Neuronal stem cell (in vitro differentiated cells): Measurements from ENCODE around the gene RGPD4.

ENCODE experiments used
- DNase-seq: peaks from one replicate; pipeline ENCODE4 v3.0.0-alpha.2; 2013; ENCODE audit warnings: low spot score
- H2AFZ ChIP-seq: one replicate; pipeline ENCODE4 v1.6.1; 2013; ENCODE audit warnings: mild to moderate bottlenecking, low read length, inconsistent platforms
- H2AK5ac ChIP-seq: 2 replicates; pipeline ENCODE4 v1.6.1; 2013; ENCODE audit warnings: low read depth, mild to moderate bottlenecking, inconsistent platforms, low read length, moderate library complexity, mixed read lengths
- H2BK120ac ChIP-seq: 2 replicates; pipeline ENCODE4 v1.6.1; 2013; ENCODE audit warnings: low read depth, mild to moderate bottlenecking, inconsistent platforms, low read length, moderate library complexity, mixed read lengths
- H2BK12ac ChIP-seq: one replicate; pipeline ENCODE4 v1.6.1; 2013; ENCODE audit warnings: low read length, inconsistent platforms
- H2BK15ac ChIP-seq: 2 replicates; pipeline ENCODE4 v1.6.1; 2013; ENCODE audit warnings: mild to moderate bottlenecking, low read length, inconsistent platforms, mixed read lengths
- H2BK5ac ChIP-seq: one replicate; pipeline ENCODE4 v1.6.1; 2013; ENCODE audit warnings: inconsistent platforms, mild to moderate bottlenecking, low read length, moderate library complexity
- H3K14ac ChIP-seq: one replicate; pipeline ENCODE4 v1.6.1; 2013; ENCODE audit warnings: low read length, inconsistent platforms
- H3K18ac ChIP-seq: 2 replicates; pipeline ENCODE4 v1.6.1; 2013; ENCODE audit warnings: low read length, inconsistent platforms
- H3K23ac ChIP-seq: 2 replicates; pipeline ENCODE4 v1.6.1; 2013; ENCODE audit warnings: low read depth, mild to moderate bottlenecking, mixed read lengths, low read length, inconsistent platforms; ENCODE audit not compliant: poor library complexity
- H3K27ac ChIP-seq: replicated peaks from 3 replicates; pipeline ENCODE4 v1.5.1; 2013; ENCODE audit warnings: low read length, inconsistent platforms
- H3K27me3 ChIP-seq, 3 experiments: 2 replicates each; pipeline ENCODE4 v1.6.1; 2013; ENCODE audit warnings: low read length in 3 of 3, mild to moderate bottlenecking in 2 of 3, inconsistent platforms in 1 of 3, low read depth in 1 of 3, mixed read lengths in 1 of 3, moderate library complexity in 1 of 3; ENCODE audit not compliant: control insufficient read depth in 3 of 3, insufficient read depth in 3 of 3
- H3K36me3 ChIP-seq, 2 donors: replicated peaks in 1 of 2; 2 replicates each; pipeline ENCODE4 v1.6.1; 2013; ENCODE audit warnings: low read length in 2 of 2; ENCODE audit not compliant: control insufficient read depth in 2 of 2, insufficient read depth in 2 of 2
- H3K4ac ChIP-seq: 2 replicates; pipeline ENCODE4 v1.6.1; 2013; ENCODE audit warnings: inconsistent platforms, mild to moderate bottlenecking, low read length, moderate library complexity
- H3K4me1 ChIP-seq, 2 donors: 1 replicate in 1 of 2; 2 replicates in 1 of 2; pipeline ENCODE4 v1.6.1; 2013; ENCODE audit warnings: low read length in 2 of 2, low read depth in 1 of 2; ENCODE audit not compliant: control insufficient read depth in 2 of 2, insufficient read depth in 1 of 2
- H3K4me2 ChIP-seq: one replicate; pipeline ENCODE4 v1.6.1; 2013; ENCODE audit warnings: mild to moderate bottlenecking, low read length, inconsistent platforms; ENCODE audit not compliant: insufficient read depth, poor library complexity, severe bottlenecking
- H3K4me3 ChIP-seq, 2 donors: 2 replicates each; pipeline ENCODE4 v1.5.1; 2013; ENCODE audit warnings: low read length in 2 of 2, mild to moderate bottlenecking in 2 of 2, inconsistent platforms in 1 of 2, moderate library complexity in 1 of 2
- H3K79me1 ChIP-seq: one replicate; pipeline ENCODE4 v1.6.1; 2013; ENCODE audit warnings: low read depth, mild to moderate bottlenecking, inconsistent platforms, low read length, moderate library complexity
- H3K9ac ChIP-seq: one replicate; pipeline ENCODE4 v1.6.1; 2013; ENCODE audit warnings: mild to moderate bottlenecking, low read depth, low read length, inconsistent platforms; ENCODE audit not compliant: poor library complexity
- H3K9me3 ChIP-seq, 2 donors: replicated peaks in 1 of 2; 2 replicates each; pipeline versions ENCODE3 to v1.6.1; 2013; ENCODE audit warnings: low read length in 2 of 2, mild to moderate bottlenecking in 2 of 2, inconsistent platforms in 1 of 2, low read depth in 1 of 2, mixed read lengths in 1 of 2, moderate library complexity in 1 of 2; ENCODE audit not compliant: control insufficient read depth in 2 of 2, insufficient read depth in 1 of 2
- H4K8ac ChIP-seq: one replicate; pipeline ENCODE4 v1.6.1; 2013; ENCODE audit warnings: low read depth, mild to moderate bottlenecking, inconsistent platforms, low read length, moderate library complexity
- H4K91ac ChIP-seq: one replicate; pipeline ENCODE4 v1.6.1; 2013; ENCODE audit warnings: low read length, low read depth, mild to moderate bottlenecking, inconsistent platforms; ENCODE audit not compliant: poor library complexity
- WGBS, 2 donors: extraction: QIAGEN DNeasy Blood & Tissue Kit; methylation state at CpG; one replicate each; pipeline ENCODE4 v1.1.7; 2013; ENCODE audit warnings: missing lambda C conversion rate in 2 of 2, mixed read lengths in 1 of 2; ENCODE audit not compliant: insufficient read length in 2 of 2, insufficient replicate concordance in 1 of 2; ENCODE audit errors: extremely low coverage in 2 of 2; 5-methylcytosine and 5-hydroxymethylcytosine counted together

Gene RGPD4

DNA sequence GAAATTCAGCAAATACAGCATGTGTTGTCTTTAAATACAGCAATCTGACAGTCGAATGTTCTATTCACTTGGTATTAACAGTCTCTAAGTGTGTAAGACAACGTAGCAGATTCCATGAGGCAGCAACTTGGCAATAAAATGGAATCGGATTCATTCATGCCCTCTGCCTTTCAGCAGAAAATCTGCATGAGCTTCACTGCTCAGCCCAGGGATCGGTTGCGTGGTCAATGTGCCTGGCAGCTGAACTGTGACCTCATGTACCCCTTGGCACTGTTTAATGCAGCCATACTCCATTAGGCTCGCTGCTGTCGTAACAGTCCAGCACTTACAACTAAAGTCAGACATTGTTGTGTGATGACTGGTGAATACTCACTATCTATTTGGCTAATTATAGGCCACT lies 17.7 kb upstream of the RGPD4 start:
- no peak overlapping the region for H4K91ac ChIP-seq
- H2BK5ac ChIP-seq, result no peak overlapping the region
- no peaks in the 10 kb centered on the region for H3K27me3 ChIP-seq
- H3K9me3 ChIP-seq, result peaks cover 0 to 2% of the 10 kb centered on the region in 2 donors
- no peak overlapping the region for H3K18ac ChIP-seq
- no peak overlapping the region for H3K4me3 ChIP-seq
- H3K4me1 ChIP-seq, result peaks cover 0 to 8% of the 10 kb centered on the region in 2 donors
- no peak overlapping the region for H3K4me2 ChIP-seq
- no peak overlapping the region for H2AK5ac ChIP-seq
- H4K8ac ChIP-seq, result no peak overlapping the region
- no peak overlapping the region for H3K27ac ChIP-seq
- no peak overlapping the region for H2BK120ac ChIP-seq
- H3K9ac ChIP-seq, result no peak overlapping the region
- H3K23ac ChIP-seq, result no peak overlapping the region
- no peaks in the 10 kb centered on the region for H3K36me3 ChIP-seq
- H3K79me1 ChIP-seq, result no peaks in the 10 kb centered on the region
- DNase-seq, result no peak
- no peak overlapping the region for H3K14ac ChIP-seq
- no peak overlapping the region for H2BK15ac ChIP-seq
- no peak overlapping the region for H2BK12ac ChIP-seq
- H2AFZ ChIP-seq, result no peak overlapping the region
- H3K4ac ChIP-seq, result no peak overlapping the region
- no CpG with 5 or more reads among the region's 7 CpGs for WGBS, 2 donors

DNA sequence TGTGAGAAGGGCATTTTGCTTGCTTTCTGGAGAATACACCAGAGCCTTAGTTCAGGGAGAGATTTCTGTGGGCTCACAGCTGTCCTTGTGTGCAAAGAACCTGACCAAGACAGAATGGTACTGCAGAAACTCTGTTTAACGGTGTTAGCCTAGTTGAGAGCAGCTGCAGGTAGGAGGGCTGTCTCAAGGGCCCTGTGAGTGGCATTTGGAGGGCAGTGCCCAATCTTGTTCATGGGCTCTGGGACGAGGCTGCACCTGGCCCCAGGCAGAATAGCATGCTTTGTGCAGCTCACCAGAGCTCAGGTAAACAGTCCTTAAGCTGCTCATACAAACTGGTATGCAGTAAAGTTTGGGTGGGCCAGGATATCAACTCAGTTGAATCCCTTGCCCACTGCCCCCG lies 16.9 kb upstream of the RGPD4 start:
- no peak for DNase-seq
- Histone ChIP-seq H3K4ac (no peak overlapping the region), H3K4me3 (no peak overlapping the region), H3K27ac (no peak overlapping the region), H2BK12ac (no peak overlapping the region), H3K9ac (no peak overlapping the region), H3K36me3 (no peaks in the 10 kb centered on the region), H2AK5ac (no peak overlapping the region), H4K8ac (no peak overlapping the region), H3K9me3 (peaks cover 0 to 2% of the 10 kb centered on the region in 2 donors), H3K79me1 (no peaks in the 10 kb centered on the region), H3K23ac (no peak overlapping the region), H2BK15ac (no peak overlapping the region), H3K4me2 (no peak overlapping the region), H3K4me1 (peaks cover 0 to 8% of the 10 kb centered on the region in 2 donors), H2BK5ac (no peak overlapping the region), H3K18ac (no peak overlapping the region), H4K91ac (no peak overlapping the region), H3K27me3 (no peaks in the 10 kb centered on the region), H2BK120ac (no peak overlapping the region), H2AFZ (no peak overlapping the region), H3K14ac (no peak overlapping the region)
- no CpG with 5 or more reads among the region's 3 CpGs for WGBS, 2 donors

- Histone ChIP-seq H3K4me2 (no peak overlapping the region), H2AK5ac (no peak overlapping the region), H4K8ac (no peak overlapping the region), H2AFZ (no peak overlapping the region), H3K14ac (no peak overlapping the region), H3K36me3 (no peaks in the 10 kb centered on the region), H3K9ac (no peak overlapping the region), H2BK12ac (no peak overlapping the region), H3K4me3 (no peak overlapping the region), H3K27me3 (no peaks in the 10 kb centered on the region), H3K79me1 (no peaks in the 10 kb centered on the region), H3K9me3 (peaks cover 0 to 2% of the 10 kb centered on the region in 2 donors), H3K23ac (no peak overlapping the region), H2BK120ac (no peak overlapping the region), H3K18ac (no peak overlapping the region), H3K27ac (no peak overlapping the region), H3K4me1 (peaks cover 0 to 7% of the 10 kb centered on the region in 2 donors), H3K4ac (no peak overlapping the region), H2BK5ac (no peak overlapping the region), H4K91ac (no peak overlapping the region), H2BK15ac (no peak overlapping the region)
- no peak for DNase-seq
- WGBS, 2 donors, result no CpG with 5 or more reads among the region's 1 CpG
Measured at GRCh38 chr2:107810734-107811133, 16.0 kb upstream of the RGPD4 start.

GRCh38 chr2:107811411-107811810 lies 15.3 kb upstream of the RGPD4 start:
- no peak overlapping the region for H3K4ac ChIP-seq
- H3K18ac ChIP-seq, result no peak overlapping the region
- H2BK12ac ChIP-seq, result no peak overlapping the region
- no peak overlapping the region for H3K4me3 ChIP-seq
- H2AFZ ChIP-seq, result no peak overlapping the region
- H3K27ac ChIP-seq, result no peak overlapping the region
- no peak overlapping the region for H2BK15ac ChIP-seq
- no peaks in the 10 kb centered on the region for H3K36me3 ChIP-seq
- H3K4me2 ChIP-seq, result no peak overlapping the region
- no peak overlapping the region for H2BK5ac ChIP-seq
- H3K9ac ChIP-seq, result no peak overlapping the region
- H4K91ac ChIP-seq, result no peak overlapping the region
- H3K14ac ChIP-seq, result no peak overlapping the region
- H4K8ac ChIP-seq, result no peak overlapping the region
- no peaks in the 10 kb centered on the region for H3K79me1 ChIP-seq
- no peak for DNase-seq
- no peaks in the 10 kb centered on the region for H3K27me3 ChIP-seq
- H3K23ac ChIP-seq, result no peak overlapping the region
- H3K4me1 ChIP-seq, result peaks cover 0 to 7% of the 10 kb centered on the region in 2 donors
- H2AK5ac ChIP-seq, result no peak overlapping the region
- no peak overlapping the region for H2BK120ac ChIP-seq
- WGBS, 2 donors, result no CpG with 5 or more reads among the region's 2 CpGs
- H3K9me3 ChIP-seq, result peaks cover 0 to 2% of the 10 kb centered on the region in 2 donors
